ENCODE results near the gene B3GNT3.

Gene B3GNT3

GRCh38 chr19:17836530-17836929 lies 41.6 kb downstream of the B3GNT3 start:
- DNase-seq, result no peak

- DNase-seq, result no peak
These were observed 43.0 kb downstream of the B3GNT3 start for GRCh38 chr19:17837972-17838371.

- no peak for DNase-seq
These were observed 45.1 kb downstream of the B3GNT3 start for GRCh38 chr19:17840019-17840418.

GRCh38 chr19:17841371-17841809 lies 46.5 kb downstream of the B3GNT3 start:
- DNase-seq, result no peak

GRCh38 chr19:17841810-17842662 lies 47.1 kb downstream of the B3GNT3 start:
- no peak for DNase-seq

GRCh38 chr19:17842663-17843291 lies 47.8 kb downstream of the B3GNT3 start:
- no peak for DNase-seq

GRCh38 chr19:17843292-17843827 lies 48.4 kb downstream of the B3GNT3 start:
- no peak for DNase-seq

- no peak for DNase-seq
These were observed 49.1 kb downstream of the B3GNT3 start for GRCh38 chr19:17843908-17844490.

- DNase-seq, result no peak
These were observed 51.2 kb downstream of the B3GNT3 start for GRCh38 chr19:17846146-17846545.

- DNase-seq, result no peak
These were observed 52.8 kb downstream of the B3GNT3 start, which contains the start of gene JAK3 for GRCh38 chr19:17847538-17848366. Gene JAK3, minus strand, starts transcription at chr19:17847982. Its CDS starts 3,565 bp downstream, at chr19:17844417.

- DNase-seq, result no peak
These were observed 53.8 kb downstream of the B3GNT3 start for GRCh38 chr19:17848595-17849292.

- no peak for DNase-seq
These were observed 59.1 kb downstream of the B3GNT3 start for GRCh38 chr19:17854061-17854460.

- no peak for DNase-seq
These were observed 60.6 kb downstream of the B3GNT3 start for GRCh38 chr19:17855280-17856152.

GRCh38 chr19:17859533-17860330 lies 64.8 kb downstream of the B3GNT3 start, which contains the start of gene RPL18A:
Gene RPL18A, plus strand, starts transcription at chr19:17859910. Its CDS starts 47 bp downstream, at chr19:17859957.
- DNase-seq, result peak; percentile 98

- DNase-seq, result no peak
These were observed 65.5 kb downstream of the B3GNT3 start for GRCh38 chr19:17860331-17860992.

- no peak for DNase-seq
These were observed 66.0 kb downstream of the B3GNT3 start for GRCh38 chr19:17860993-17861360.

GRCh38 chr19:17861542-17862402 lies 66.8 kb downstream of the B3GNT3 start:
- no peak for DNase-seq

Measured in GF-D8 (cell line).